Measurements from ENCODE around the gene AGBL5.

Gene AGBL5

DNA sequence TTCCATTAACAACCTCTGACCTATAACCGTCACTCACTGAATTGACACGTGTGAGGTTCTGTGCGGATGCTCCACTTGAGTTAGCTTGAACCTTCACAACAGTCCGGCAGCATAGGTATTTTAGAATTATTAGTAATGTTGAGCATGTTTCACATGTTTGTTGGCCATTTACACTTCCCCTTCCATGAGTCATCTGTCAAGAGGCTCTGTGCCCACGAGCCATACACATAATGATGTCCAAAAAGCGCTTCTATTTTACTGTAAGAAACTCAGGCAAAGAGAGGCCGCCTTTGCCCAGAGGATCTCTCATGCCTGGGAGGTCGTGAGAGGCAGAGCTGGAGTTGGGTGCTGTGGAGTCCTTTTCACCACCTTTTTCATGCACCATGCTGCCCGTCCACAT, 47.6 kb upstream of the AGBL5 start:
- H3K4me2 ChIP-seq (ENCODE audit: low read length), result no peak overlapping the region

DNA sequence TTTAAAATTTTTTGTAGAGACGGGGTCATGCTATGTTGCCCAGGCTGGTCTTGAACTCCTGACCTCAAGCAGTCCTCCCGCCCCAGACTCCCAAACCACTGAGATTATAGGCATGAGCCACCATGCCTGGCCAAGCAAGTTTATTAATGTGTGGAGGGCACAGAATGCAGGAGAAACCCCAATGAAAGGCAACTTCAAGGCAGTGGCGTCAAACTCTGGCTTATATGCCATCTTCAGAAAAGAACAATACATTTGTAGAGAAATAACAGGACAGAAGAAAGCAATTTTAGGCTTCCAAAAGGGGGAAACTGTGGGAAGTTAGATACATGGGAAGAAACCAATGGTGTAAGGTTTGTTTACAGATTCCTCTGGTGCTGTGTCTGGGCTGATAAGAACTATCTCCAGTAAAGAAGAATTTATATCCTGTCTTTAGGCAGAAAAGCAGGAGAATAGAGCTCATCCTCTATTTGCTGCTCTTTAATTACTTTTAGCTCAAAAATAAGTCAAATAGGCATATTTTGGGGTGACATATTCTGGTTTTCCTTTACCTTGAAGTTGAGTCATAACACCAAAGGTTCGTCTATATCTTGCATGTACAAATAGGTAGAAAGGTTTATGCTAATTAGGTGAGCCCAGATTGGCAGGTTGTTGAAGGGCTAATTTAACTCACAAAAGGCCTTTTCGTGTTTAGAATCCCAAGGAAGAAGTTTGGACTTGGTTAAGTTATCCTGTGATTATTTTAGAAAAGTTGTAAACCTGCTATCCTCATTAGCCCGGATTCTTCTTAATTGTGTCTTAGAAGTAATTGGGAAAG, 44.7 kb upstream of the AGBL5 start:
- Histone ChIP-seq H3K9ac (ENCODE audit: low read length) (no peak overlapping the region), H2AFZ (ENCODE audit: low read length) (no peak overlapping the region), H3K27ac (ENCODE audit: low read depth, low read length, poor library complexity, severe bottlenecking) (no peak overlapping the region), H3K4me3 (ENCODE audit: low read depth, low read length, poor library complexity, severe bottlenecking) (no peak overlapping the region), H3K9me2 (ENCODE audit: low read depth, low read length) (no peaks in the 10 kb centered on the region), H3K36me3 (ENCODE audit: insufficient read depth, low read length) (no peaks in the 10 kb centered on the region), H3K4me2 (ENCODE audit: low read length) (no peak overlapping the region), H3K79me2 (ENCODE audit: insufficient read depth, low read length) (no peaks in the 10 kb centered on the region), H4K20me1 (ENCODE audit: insufficient read depth, low read length) (no peaks in the 10 kb centered on the region), H3K27me3 (ENCODE audit: insufficient read depth, low read length) (peaks cover 2% of the 10 kb centered on the region; the same call in 1 of the 2 replicates), H3K4me1 (ENCODE audit: insufficient read depth, low read length, severe bottlenecking) (no peaks in the 10 kb centered on the region), H3F3A (ENCODE audit: insufficient read depth, low read length) (no peaks in the 10 kb centered on the region), H3K9me3 (ENCODE audit: low read length) (no peaks in the 10 kb centered on the region)
- TF ChIP-seq, protein P1, sequence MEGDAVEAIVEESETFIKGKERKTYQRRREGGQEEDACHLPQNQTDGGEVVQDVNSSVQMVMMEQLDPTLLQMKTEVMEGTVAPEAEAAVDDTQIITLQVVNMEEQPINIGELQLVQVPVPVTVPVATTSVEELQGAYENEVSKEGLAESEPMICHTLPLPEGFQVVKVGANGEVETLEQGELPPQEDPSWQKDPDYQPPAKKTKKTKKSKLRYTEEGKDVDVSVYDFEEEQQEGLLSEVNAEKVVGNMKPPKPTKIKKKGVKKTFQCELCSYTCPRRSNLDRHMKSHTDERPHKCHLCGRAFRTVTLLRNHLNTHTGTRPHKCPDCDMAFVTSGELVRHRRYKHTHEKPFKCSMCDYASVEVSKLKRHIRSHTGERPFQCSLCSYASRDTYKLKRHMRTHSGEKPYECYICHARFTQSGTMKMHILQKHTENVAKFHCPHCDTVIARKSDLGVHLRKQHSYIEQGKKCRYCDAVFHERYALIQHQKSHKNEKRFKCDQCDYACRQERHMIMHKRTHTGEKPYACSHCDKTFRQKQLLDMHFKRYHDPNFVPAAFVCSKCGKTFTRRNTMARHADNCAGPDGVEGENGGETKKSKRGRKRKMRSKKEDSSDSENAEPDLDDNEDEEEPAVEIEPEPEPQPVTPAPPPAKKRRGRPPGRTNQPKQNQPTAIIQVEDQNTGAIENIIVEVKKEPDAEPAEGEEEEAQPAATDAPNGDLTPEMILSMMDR (IDR thresholded peaks at IDR 0.05; ENCODE audit: low read length), result no peak
- no peak for TF ChIP-seq EZH2 (IDR thresholded peaks at IDR 0.05; ENCODE audit: borderline replicate concordance, low read length)

More for the DNA sequence above, 47.6 kb upstream of the AGBL5 start:
- no peaks in the 10 kb centered on the region for H3K4me1 ChIP-seq (ENCODE audit: insufficient read depth, low read length, severe bottlenecking)
- TF ChIP-seq, protein P1 (IDR thresholded peaks at IDR 0.05; ENCODE audit: low read length), result no peak
- no peak for TF ChIP-seq EZH2 (IDR thresholded peaks at IDR 0.05; ENCODE audit: borderline replicate concordance, low read length)
- no peaks in the 10 kb centered on the region for H4K20me1 ChIP-seq (ENCODE audit: insufficient read depth, low read length)
- H3K27ac ChIP-seq (ENCODE audit: low read depth, low read length, poor library complexity, severe bottlenecking), result no peak overlapping the region
- H3K36me3 ChIP-seq (ENCODE audit: insufficient read depth, low read length), result no peaks in the 10 kb centered on the region
- H3K27me3 ChIP-seq (ENCODE audit: insufficient read depth, low read length), result peaks cover 2% of the 10 kb centered on the region; the same call in 1 of the 2 replicates
- H3K9me3 ChIP-seq (ENCODE audit: low read length), result no peaks in the 10 kb centered on the region
- H3F3A ChIP-seq (ENCODE audit: insufficient read depth, low read length), result no peaks in the 10 kb centered on the region
- H3K79me2 ChIP-seq (ENCODE audit: insufficient read depth, low read length), result no peaks in the 10 kb centered on the region
- no peak overlapping the region for H3K9ac ChIP-seq (ENCODE audit: low read length)
- H3K9me2 ChIP-seq (ENCODE audit: low read depth, low read length), result no peaks in the 10 kb centered on the region
- no peak overlapping the region for H2AFZ ChIP-seq (ENCODE audit: low read length)
- no peak overlapping the region for H3K4me3 ChIP-seq (ENCODE audit: low read depth, low read length, poor library complexity, severe bottlenecking)

DNA sequence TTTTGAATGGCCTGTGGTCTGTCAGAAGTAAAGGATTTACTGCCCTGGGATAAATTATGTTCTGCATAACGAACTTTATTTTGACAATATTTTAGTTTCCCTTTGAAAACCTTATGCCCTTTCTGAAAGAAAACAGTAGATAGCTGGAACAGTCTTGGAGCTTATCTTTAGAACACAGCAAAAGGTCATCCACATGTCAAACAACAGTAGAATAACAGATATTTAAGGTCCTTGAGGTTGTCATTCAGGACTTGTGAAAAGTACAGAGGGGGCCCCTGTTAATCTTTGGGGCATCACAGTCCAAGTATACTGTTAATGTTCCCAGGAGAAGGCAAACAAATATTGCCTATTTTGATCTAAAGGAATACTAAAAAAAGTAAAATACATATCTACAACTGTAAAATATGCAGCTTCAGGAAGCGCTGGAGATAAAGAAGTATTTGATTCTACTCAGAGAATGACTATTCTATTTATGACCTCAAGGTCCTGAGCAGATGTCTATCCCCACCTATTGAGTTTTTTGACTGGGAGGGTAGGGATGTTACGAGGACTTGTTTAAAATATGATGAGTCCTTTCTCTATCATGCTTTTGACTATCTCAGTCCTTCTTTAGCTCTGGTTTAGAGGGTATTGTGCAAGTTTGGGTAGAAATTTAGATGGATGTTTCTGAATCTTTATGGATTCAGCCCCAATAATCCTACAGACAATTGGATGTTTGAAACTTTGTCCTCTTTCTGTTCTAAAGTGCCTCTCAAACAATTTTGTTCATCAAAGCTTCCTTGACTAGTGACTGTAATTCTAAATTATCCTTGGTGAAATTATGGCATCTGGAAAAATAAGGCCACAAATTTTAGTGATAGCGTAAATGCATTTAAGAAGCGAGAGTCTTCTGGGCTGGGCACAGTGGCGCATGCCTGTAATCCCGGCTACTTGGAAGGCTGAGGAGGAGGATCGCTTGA, 43.8 kb upstream of the AGBL5 start:
- no peaks in the 10 kb centered on the region for H4K20me1 ChIP-seq (ENCODE audit: insufficient read depth, low read length)
- H3K9me3 ChIP-seq (ENCODE audit: low read length), result no peaks in the 10 kb centered on the region
- H3K9me2 ChIP-seq (ENCODE audit: low read depth, low read length), result no peaks in the 10 kb centered on the region
- no peak overlapping the region for H3K4me2 ChIP-seq (ENCODE audit: low read length)
- H3K9ac ChIP-seq (ENCODE audit: low read length), result no peak overlapping the region
- no peaks in the 10 kb centered on the region for H3K4me1 ChIP-seq (ENCODE audit: insufficient read depth, low read length, severe bottlenecking)
- TF ChIP-seq, protein P1 (IDR thresholded peaks at IDR 0.05; ENCODE audit: low read length), result no peak
- no peak for TF ChIP-seq EZH2 (IDR thresholded peaks at IDR 0.05; ENCODE audit: borderline replicate concordance, low read length)
- H3K79me2 ChIP-seq (ENCODE audit: insufficient read depth, low read length), result no peaks in the 10 kb centered on the region
- H2AFZ ChIP-seq (ENCODE audit: low read length), result no peak overlapping the region
- peaks cover 2% of the 10 kb centered on the region; the same call in 1 of the 2 replicates for H3K27me3 ChIP-seq (ENCODE audit: insufficient read depth, low read length)
- H3K36me3 ChIP-seq (ENCODE audit: insufficient read depth, low read length), result no peaks in the 10 kb centered on the region
- no peaks in the 10 kb centered on the region for H3F3A ChIP-seq (ENCODE audit: insufficient read depth, low read length)
- no peak overlapping the region for H3K4me3 ChIP-seq (ENCODE audit: low read depth, low read length, poor library complexity, severe bottlenecking)
- no peak overlapping the region for H3K27ac ChIP-seq (ENCODE audit: low read depth, low read length, poor library complexity, severe bottlenecking)
